ENCODE data around the gene KIF5A.

DNA sequence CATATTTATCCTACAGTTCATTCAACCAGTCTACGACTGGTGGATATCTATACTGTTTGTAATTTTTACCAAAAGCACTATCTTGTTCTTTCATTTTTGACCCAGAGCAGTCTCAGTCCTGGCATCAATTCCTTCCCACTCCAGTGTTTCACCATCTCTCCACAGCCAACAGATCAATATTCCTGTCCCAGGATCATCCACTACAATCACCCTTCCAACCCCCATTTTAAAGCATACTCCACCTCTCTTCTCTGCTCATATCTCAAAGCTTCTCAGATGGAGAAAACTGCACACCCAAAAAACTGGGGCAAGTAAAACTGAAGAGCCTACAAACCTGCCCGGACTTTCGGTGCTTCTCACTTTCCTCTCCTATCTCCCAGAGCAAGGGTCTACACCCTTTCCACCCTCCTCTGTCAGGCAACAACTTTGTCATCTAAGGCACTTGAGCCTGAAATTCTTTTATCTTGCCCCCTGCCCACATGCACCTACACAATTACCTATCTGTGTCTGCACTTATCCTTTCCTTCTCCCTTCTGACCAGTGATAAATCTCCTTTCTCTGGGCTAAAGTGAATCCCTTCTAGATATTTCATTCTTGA is 37.1 kb downstream of the KIF5A start:
- TF ChIP-seq, protein P1, sequence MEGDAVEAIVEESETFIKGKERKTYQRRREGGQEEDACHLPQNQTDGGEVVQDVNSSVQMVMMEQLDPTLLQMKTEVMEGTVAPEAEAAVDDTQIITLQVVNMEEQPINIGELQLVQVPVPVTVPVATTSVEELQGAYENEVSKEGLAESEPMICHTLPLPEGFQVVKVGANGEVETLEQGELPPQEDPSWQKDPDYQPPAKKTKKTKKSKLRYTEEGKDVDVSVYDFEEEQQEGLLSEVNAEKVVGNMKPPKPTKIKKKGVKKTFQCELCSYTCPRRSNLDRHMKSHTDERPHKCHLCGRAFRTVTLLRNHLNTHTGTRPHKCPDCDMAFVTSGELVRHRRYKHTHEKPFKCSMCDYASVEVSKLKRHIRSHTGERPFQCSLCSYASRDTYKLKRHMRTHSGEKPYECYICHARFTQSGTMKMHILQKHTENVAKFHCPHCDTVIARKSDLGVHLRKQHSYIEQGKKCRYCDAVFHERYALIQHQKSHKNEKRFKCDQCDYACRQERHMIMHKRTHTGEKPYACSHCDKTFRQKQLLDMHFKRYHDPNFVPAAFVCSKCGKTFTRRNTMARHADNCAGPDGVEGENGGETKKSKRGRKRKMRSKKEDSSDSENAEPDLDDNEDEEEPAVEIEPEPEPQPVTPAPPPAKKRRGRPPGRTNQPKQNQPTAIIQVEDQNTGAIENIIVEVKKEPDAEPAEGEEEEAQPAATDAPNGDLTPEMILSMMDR (IDR thresholded peaks at IDR 0.05; ENCODE audit: low read depth, low read length, poor library complexity, severe bottlenecking): no peak
- TF ChIP-seq EZH2phosphoT487 (IDR thresholded peaks at IDR 0.05; ENCODE audit: borderline replicate concordance, low read length): no peak
